Measurements from ENCODE around the gene APOLD1. TPM values are rescaled to one million over a fixed set of nuclear protein-coding genes. Genes with fewer than 3 reads are reported as not detected.

Gene APOLD1
- total RNA-seq, 6 experiments from 2014 or later = 0.27 to 5.6 (median 1.2) TPM

GRCh38 chr12:12792421-12792820 is 7.0 kb downstream of the APOLD1 start:
- ATAC-seq (no peak), DNase-seq (no peak)
- WGBS (ENCODE audit: insufficient coverage, low coverage, low lambda C conversion rate, missing lambda C conversion rate) = 96% methylated on average over 5 of the region's 6 CpGs
- Histone ChIP-seq H3K4me3 (no peak overlapping the region), H3K36me3 (no peaks in the 10 kb centered on the region), H3K9me3 (no peaks in the 10 kb centered on the region), H3K27ac (no peak overlapping the region), H3K4me1 (peaks cover 0 to 6% (median 4%) of the 10 kb centered on the region in 4 donors), H3K27me3 (no peaks in the 10 kb centered on the region)
- TF ChIP-seq POLR2A (IDR thresholded peaks at IDR 0.05) (no peak), CTCF (IDR thresholded peaks at IDR 0.05) (no peak)
- intact Hi-C loops (cut with DNase I) = no loop called here

- DNase-seq (no peak), ATAC-seq (no peak)
- H3K4me3 ChIP-seq = no peak overlapping the region
- H3K27ac ChIP-seq = no peak overlapping the region
- intact Hi-C loops (cut with DNase I) = no loop called here
- no peaks in the 10 kb centered on the region for H3K27me3 ChIP-seq
- H3K36me3 ChIP-seq = no peaks in the 10 kb centered on the region
- H3K4me1 ChIP-seq = no peaks in the 10 kb centered on the region
- WGBS (ENCODE audit: insufficient coverage, low coverage, low lambda C conversion rate, missing lambda C conversion rate) = 40% methylated on average over 1 of the region's 2 CpGs
- no peaks in the 10 kb centered on the region for H3K9me3 ChIP-seq
- no peak for TF ChIP-seq POLR2A (IDR thresholded peaks at IDR 0.05)
- TF ChIP-seq CTCF (IDR thresholded peaks at IDR 0.05) = no peak
Measured at GRCh38 chr12:12794686-12795085, 9.2 kb downstream of the APOLD1 start.

- ATAC-seq = no peak
- DNase-seq = no peak
- Histone ChIP-seq H3K27ac (no peak overlapping the region), H3K4me1 (no peaks in the 10 kb centered on the region), H3K4me3 (no peak overlapping the region), H3K9me3 (no peaks in the 10 kb centered on the region), H3K36me3 (no peaks in the 10 kb centered on the region), H3K27me3 (no peaks in the 10 kb centered on the region)
- TF ChIP-seq CTCF (IDR thresholded peaks at IDR 0.05) = no peak
- TF ChIP-seq POLR2A (IDR thresholded peaks at IDR 0.05) = no peak
- WGBS (ENCODE audit: insufficient coverage, low coverage, low lambda C conversion rate, missing lambda C conversion rate) = 63% methylated on average over 3 of the region's 3 CpGs
- intact Hi-C loops (cut with DNase I) = no loop called here
Measured at GRCh38 chr12:12796171-12796570, 10.7 kb downstream of the APOLD1 start.

GRCh38 chr12:12796928-12797793 is 11.7 kb downstream of the APOLD1 start:
- Histone ChIP-seq H3K36me3 (no peaks in the 10 kb centered on the region), H3K4me1 (no peaks in the 10 kb centered on the region), H3K27me3 (no peaks in the 10 kb centered on the region), H3K4me3 (no peak overlapping the region), H3K27ac (no peak overlapping the region), H3K9me3 (no peaks in the 10 kb centered on the region)
- no peak for ATAC-seq
- intact Hi-C loops (cut with DNase I) = no loop called here
- 89% methylated on average over 9 of the region's 9 CpGs for WGBS (ENCODE audit: insufficient coverage, low coverage, low lambda C conversion rate, missing lambda C conversion rate)
- DNase-seq = no peak
- no peak for TF ChIP-seq POLR2A (IDR thresholded peaks at IDR 0.05)
- no peak for TF ChIP-seq CTCF (IDR thresholded peaks at IDR 0.05)
